Endothelial cell of hepatic sinusoid (primary cell): Measurements from ENCODE around the gene BAZ2A.
"Not testable (repeated sequence)": the region's sequence is repeated elsewhere in the genome, so short reads cannot be mapped to it uniquely, and the experiment has no call there.

Experiments used
- in situ Hi-C: cut with HindIII; loops from 2 replicates; pipeline ENCODE4 v1.10.0; 2017; ENCODE audit warnings: low sequenced_read_pairs

Gene BAZ2A

GRCh38 chr12:56599797-56600196 is 30.3 kb downstream of the BAZ2A start:
- in situ Hi-C loops, result no loop called here

DNA sequence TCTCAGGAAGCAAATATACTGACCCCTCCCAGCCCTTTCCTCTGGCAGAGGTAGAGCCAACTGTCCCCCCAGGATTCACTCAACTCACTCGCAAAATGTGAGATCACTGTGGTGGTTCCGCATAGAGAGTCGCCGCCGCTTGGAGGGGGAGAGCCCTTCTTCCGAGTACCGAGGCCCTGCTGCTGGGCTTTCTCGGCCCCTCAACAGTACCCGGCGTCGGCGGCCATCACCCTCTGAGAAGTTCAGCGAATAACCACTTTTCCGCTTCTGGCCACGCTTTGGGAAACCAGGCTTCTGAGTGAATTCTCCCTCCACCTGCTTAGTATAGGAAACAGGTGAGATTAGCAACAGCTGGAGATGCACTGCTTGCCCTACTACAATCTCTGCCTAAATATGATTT is 31.1 kb downstream of the BAZ2A start:
- in situ Hi-C loops, result no loop called here

GRCh38 chr12:56596815-56597214 is 33.3 kb downstream of the BAZ2A start:
- in situ Hi-C loops, result no loop called here

GRCh38 chr12:56593909-56594621 is 36.1 kb downstream of the BAZ2A start:
- in situ Hi-C loops, result no loop called here

GRCh38 chr12:56591961-56592360 is 38.2 kb downstream of the BAZ2A start:
- in situ Hi-C loops, result no loop called here

DNA sequence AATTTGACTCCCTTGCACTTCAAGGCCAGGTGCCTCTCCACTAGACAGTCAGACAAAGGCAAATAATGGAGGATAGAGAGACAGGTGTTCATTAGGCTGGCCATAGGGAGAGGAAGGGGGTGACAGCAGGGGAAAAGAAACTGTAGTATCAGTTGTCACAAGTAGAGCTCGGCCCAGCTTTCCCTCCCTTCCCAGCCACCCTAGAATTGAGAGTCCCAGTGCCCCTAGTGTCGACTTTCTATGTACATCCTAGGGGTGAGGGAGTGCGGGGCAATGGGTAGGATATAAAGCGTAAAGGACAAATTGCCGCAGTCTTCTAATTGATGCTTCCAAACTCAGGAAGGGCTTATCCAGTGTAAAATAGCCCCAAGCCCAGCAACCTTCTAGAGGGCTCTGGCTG is 39.0 kb downstream of the BAZ2A start:
- in situ Hi-C loops, result no loop called here

- in situ Hi-C loops, result no loop called here
These were observed 39.8 kb downstream of the BAZ2A start for GRCh38 chr12:56590237-56590830.

DNA sequence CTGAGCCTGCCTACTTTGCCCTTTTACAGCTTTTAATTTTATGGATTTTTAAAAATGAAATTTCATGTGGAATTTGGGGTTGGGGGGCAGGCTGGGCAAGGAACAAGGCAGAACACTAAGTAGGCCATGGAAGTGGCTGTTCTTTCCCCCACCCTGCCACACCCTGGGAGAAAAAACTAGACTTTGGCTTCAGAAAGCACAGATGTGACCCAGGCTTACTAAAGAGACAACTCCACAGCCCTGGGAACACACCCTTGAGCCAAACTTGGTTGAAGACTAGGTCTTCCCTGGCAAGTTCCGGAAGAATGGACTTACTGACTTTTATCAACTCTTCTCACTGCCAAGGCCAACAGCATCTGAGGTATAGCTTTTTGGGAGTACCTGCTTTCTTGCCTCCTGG is 40.3 kb downstream of the BAZ2A start:
- in situ Hi-C loops, result no loop called here

GRCh38 chr12:56585098-56585497 is 45.0 kb downstream of the BAZ2A start:
- in situ Hi-C loops, result no loop called here

DNA sequence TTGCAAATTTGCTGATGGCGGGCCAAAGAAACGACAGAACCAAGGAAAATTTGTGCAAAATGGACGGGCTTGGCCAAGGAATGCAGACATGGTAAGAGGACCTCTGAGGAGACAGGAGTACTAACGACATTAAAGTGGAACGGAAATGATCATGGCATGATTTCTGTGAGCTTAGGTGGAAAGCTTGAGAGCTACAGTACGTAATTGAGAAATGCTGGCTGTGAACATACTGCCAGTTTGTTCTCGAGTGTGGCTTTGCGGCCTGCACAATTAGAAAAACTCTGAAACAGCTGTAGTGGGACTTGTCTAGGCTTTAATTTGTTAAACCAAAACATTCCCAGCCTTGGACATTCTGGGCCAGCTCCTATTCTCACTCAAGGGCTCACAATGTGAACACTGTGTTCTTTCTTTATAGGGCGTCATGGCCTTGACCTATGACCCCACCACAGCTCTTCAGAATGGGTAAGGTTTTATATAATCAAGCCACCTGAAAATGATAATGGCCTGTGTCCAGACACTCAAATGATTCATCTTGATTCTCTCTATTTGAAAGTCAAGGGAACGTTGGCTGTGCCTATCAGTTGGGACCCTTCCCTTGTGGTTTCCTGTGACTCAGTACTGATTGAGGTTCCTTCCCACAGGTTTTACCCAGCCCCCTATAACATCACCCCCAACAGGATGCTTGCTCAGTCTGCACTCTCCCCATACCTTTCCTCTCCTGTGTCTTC is 48.5 kb downstream of the BAZ2A start:
- in situ Hi-C loops, result no loop called here

DNA sequence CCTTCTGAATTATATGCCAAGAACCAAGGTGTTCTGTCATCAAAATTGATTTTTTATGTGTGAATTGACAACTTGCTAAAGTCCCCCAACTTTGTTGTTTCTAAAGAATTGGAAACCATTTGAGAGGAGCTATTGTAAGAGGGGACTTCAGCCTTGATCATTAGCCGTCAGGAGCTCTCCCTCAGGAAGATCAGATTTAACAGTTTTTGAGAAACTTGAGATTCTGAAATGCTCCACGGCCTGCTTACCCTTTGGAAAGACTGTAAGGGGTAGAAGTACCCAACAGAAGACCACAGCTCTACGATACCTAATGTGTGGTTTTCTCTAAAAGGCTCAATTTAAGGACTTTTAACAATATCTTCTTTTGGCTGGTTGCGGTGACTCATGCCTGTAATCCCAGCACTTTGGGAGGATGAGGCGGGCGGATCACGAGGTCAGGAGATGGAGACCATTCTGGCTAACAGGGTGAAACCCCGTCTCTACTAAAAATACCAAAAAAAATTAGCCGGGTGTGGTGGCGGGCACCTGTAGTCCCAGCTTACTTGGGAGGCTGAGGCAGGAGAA is 51.1 kb downstream of the BAZ2A start:
- in situ Hi-C loops, result no loop called here

DNA sequence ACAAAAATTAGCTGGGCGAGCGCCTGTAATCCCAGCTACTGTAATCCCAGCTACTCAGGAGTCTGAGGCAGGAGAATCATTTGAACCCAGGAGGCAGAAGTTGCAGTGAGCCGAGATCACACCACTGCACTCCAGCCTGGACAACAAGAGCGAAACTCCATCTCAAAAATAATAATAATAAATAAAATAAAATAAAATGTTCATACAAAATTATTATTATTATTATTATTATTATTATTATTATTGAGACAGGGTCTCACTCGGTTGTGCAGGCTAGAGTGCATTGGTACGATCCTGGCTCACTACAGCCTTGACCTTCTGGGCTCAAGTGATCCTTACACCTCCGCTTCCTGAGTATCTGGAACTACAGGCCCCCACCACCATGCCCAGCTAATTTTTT is 52.9 kb downstream of the BAZ2A start:
- in situ Hi-C loops, result not testable (repeated sequence)

DNA sequence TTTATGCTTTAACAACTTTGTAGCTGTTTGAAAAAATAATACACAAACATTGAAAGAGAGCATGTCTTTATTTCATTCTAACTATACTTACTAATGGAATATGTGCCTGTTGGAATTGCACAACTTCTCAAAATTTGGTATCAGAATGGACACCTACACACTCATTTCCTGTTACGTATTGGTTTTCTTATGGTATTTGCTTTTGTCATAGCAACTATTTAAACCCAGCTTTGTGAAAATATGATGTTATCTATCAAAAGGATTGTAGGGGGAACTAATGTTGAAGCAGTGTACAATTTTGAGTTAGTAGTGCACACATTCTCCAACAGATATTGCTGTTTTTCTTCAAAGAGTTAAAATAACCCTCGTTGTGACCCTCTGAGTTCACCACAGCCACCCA is 55.9 kb downstream of the BAZ2A start:
- in situ Hi-C loops, result loop anchor here (5.0 kb wide), 2 partner anchors 48 to 52 kb away; partner anchors contain the start of gene RBMS2

- in situ Hi-C loops, result loop anchor here (5.0 kb wide), 2 partner anchors 50 kb away; partner anchors contain the start of gene RBMS2
These were observed 57.8 kb downstream of the BAZ2A start for GRCh38 chr12:56572288-56572687.

GRCh38 chr12:56571121-56571520 is 59.0 kb downstream of the BAZ2A start:
- in situ Hi-C loops, result loop anchor here (5.0 kb wide), 2 partner anchors 49 to 51 kb away; partner anchors contain the start of gene RBMS2

GRCh38 chr12:56568146-56568545 is 62.0 kb downstream of the BAZ2A start:
- in situ Hi-C loops, result no loop called here

DNA sequence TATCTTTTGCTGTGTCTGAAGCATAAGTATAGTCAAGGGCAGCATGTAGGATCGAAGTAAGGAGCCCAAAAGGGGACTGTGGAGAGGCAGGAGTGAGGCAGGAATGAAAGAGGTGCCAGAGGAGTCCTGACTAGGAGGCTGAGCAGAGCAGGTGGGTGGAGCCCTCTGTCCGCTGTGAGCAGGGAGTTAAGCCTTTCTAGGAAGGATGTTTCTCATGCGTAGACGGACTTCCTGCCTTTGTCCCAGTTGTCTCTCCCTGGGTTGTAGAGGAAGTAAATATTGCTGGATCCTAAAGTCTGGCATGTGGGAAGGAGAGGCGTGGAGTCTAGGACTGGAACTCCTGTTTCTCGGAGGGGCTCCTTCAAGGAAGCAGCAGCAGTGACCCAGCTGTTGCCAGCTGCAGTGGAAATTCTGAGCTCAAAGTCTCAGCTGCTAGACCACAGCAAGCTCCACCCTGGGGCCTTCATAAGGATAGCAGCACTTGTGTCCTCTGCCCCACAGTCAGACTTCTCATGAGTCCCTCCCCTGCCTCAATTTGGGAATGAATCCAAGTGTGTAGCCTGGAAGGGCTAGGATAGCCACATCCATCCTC is 64.5 kb downstream of the BAZ2A start:
- in situ Hi-C loops, result no loop called here

DNA sequence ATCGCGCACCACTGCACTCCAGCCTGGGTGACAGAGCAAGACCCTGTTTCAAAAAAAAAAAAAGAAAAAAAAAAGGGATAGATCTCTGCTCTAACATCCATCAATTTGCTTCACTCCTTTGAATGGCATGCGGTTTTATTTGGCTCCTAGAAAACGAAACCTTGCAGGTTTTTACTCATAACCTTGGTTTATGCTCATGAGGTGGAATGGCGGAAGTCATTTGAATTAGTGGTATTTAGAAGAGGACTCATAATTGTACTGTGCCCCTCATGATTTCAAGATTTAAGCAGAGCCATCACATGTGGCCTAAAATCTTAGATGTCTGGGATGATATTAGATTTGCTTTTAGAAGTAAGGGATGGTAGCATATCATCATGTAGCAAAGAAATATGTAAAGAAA is 79.1 kb downstream of the BAZ2A start:
- in situ Hi-C loops, result no loop called here

- in situ Hi-C loops, result no loop called here
These were observed 83.4 kb downstream of the BAZ2A start for GRCh38 chr12:56546680-56547079.
